ENCODE results near the gene CHCHD3.
"Not testable (repeated sequence)": the region's sequence is repeated elsewhere in the genome, so short reads cannot be mapped to it uniquely, and the experiment has no call there.

The CHCHD3 gene

GRCh38 chr7:132895231-132895630 lies 186.7 kb downstream of the CHCHD3 start:
- no peak for DNase-seq

- DNase-seq = no peak
Measured at GRCh38 chr7:132893560-132893959, 188.3 kb downstream of the CHCHD3 start.

- DNase-seq = not testable (repeated sequence)
Measured at GRCh38 chr7:132892744-132893143, 189.1 kb downstream of the CHCHD3 start.

GRCh38 chr7:132891554-132891953 lies 190.3 kb downstream of the CHCHD3 start:
- no peak for DNase-seq

GRCh38 chr7:132882714-132883428 lies 199.0 kb downstream of the CHCHD3 start:
- no peak for DNase-seq

GRCh38 chr7:132881317-132881716 lies 200.6 kb downstream of the CHCHD3 start:
- DNase-seq = no peak

- DNase-seq = no peak
Measured at GRCh38 chr7:132879579-132879978, 202.3 kb downstream of the CHCHD3 start.

- no peak for DNase-seq
Measured at GRCh38 chr7:132878204-132878919, 203.5 kb downstream of the CHCHD3 start.

GRCh38 chr7:132877573-132877972 lies 204.3 kb downstream of the CHCHD3 start:
- DNase-seq = no peak

GRCh38 chr7:132876576-132876975 lies 205.3 kb downstream of the CHCHD3 start:
- DNase-seq = no peak

GRCh38 chr7:132872034-132872433 lies 209.9 kb downstream of the CHCHD3 start:
- no peak for DNase-seq

- no peak for DNase-seq
Measured at GRCh38 chr7:132871419-132871818, 210.5 kb downstream of the CHCHD3 start.

- no peak for DNase-seq
Measured at GRCh38 chr7:132869166-132869861, 212.6 kb downstream of the CHCHD3 start.

- DNase-seq = no peak
Measured at GRCh38 chr7:132866551-132866950, 215.3 kb downstream of the CHCHD3 start.

- DNase-seq = no peak
Measured at GRCh38 chr7:132866144-132866531, 215.8 kb downstream of the CHCHD3 start.

GRCh38 chr7:132865366-132866143 lies 216.3 kb downstream of the CHCHD3 start:
- DNase-seq = no peak

- no peak for DNase-seq
Measured at GRCh38 chr7:132861940-132862554, 219.8 kb downstream of the CHCHD3 start.

GRCh38 chr7:132861424-132861823 lies 220.5 kb downstream of the CHCHD3 start:
- no peak for DNase-seq

GRCh38 chr7:132859199-132859598 lies 222.7 kb downstream of the CHCHD3 start:
- no peak for DNase-seq

- no peak for DNase-seq
Measured at GRCh38 chr7:132858760-132859159, 223.1 kb downstream of the CHCHD3 start.

- no peak for DNase-seq
Measured at GRCh38 chr7:132858251-132858650, 223.6 kb downstream of the CHCHD3 start.

- DNase-seq = no peak
Measured at GRCh38 chr7:132857703-132858102, 224.2 kb downstream of the CHCHD3 start.

- no peak for DNase-seq
Measured at GRCh38 chr7:132857031-132857430, 224.9 kb downstream of the CHCHD3 start.
